ENCODE data around the gene HMGCLL1.

HMGCLL1 gene

GRCh38 chr6:55574556-55574955 is 4.4 kb downstream of the HMGCLL1 start:
- H3F3A ChIP-seq (ENCODE audit: low read depth) = no peaks in the 10 kb centered on the region
- H3K4me2 ChIP-seq (ENCODE audit: low read depth, low read length, poor library complexity, severe bottlenecking) = no peak overlapping the region
- H3K79me2 ChIP-seq (ENCODE audit: insufficient read depth, low read length) = no peaks in the 10 kb centered on the region
- no peak overlapping the region for H2AFZ ChIP-seq (ENCODE audit: low read length)
- TF ChIP-seq EZH2phosphoT487 (IDR thresholded peaks at IDR 0.05; ENCODE audit: borderline replicate concordance) (no peak), CTCF (conservative IDR thresholded peaks at IDR 0.05; ENCODE audit: low read length) (no peak)
- no peaks in the 10 kb centered on the region for H3K36me3 ChIP-seq (ENCODE audit: insufficient read depth, low read length)
- H3K4me1 ChIP-seq (ENCODE audit: insufficient read depth, low read length, poor library complexity, severe bottlenecking) = no peaks in the 10 kb centered on the region
- H4K20me1 ChIP-seq (ENCODE audit: insufficient read depth, low read length, poor library complexity, severe bottlenecking) = no peaks in the 10 kb centered on the region
- no peak overlapping the region for H3K9ac ChIP-seq (ENCODE audit: low read depth, low read length, poor library complexity, severe bottlenecking)
- H3K9me2 ChIP-seq (replicated peaks; ENCODE audit: low read depth, low read length) = no peaks in the 10 kb centered on the region
- no peaks in the 10 kb centered on the region for H3K9me3 ChIP-seq (ENCODE audit: insufficient read depth, low read depth, low read length)
- no peak overlapping the region for H3K4me3 ChIP-seq (ENCODE audit: low read length, poor library complexity, severe bottlenecking)
- no peaks in the 10 kb centered on the region for H3K27me3 ChIP-seq (ENCODE audit: insufficient read depth, low read length, poor library complexity, severe bottlenecking)

- TF ChIP-seq EZH2phosphoT487 (IDR thresholded peaks at IDR 0.05; ENCODE audit: borderline replicate concordance) (no peak), CTCF (conservative IDR thresholded peaks at IDR 0.05; ENCODE audit: low read length) (no peak)
- Histone ChIP-seq H3K4me1 (ENCODE audit: insufficient read depth, low read length, poor library complexity, severe bottlenecking) (no peaks in the 10 kb centered on the region), H3K27me3 (ENCODE audit: insufficient read depth, low read length, poor library complexity, severe bottlenecking) (no peaks in the 10 kb centered on the region), H3F3A (ENCODE audit: low read depth) (no peaks in the 10 kb centered on the region), H3K4me3 (ENCODE audit: low read length, poor library complexity, severe bottlenecking) (no peak overlapping the region), H3K36me3 (ENCODE audit: insufficient read depth, low read length) (no peaks in the 10 kb centered on the region), H4K20me1 (ENCODE audit: insufficient read depth, low read length, poor library complexity, severe bottlenecking) (no peaks in the 10 kb centered on the region), H3K9me3 (ENCODE audit: insufficient read depth, low read depth, low read length) (no peaks in the 10 kb centered on the region), H3K9ac (ENCODE audit: low read depth, low read length, poor library complexity, severe bottlenecking) (no peak overlapping the region), H2AFZ (ENCODE audit: low read length) (no peak overlapping the region), H3K4me2 (ENCODE audit: low read depth, low read length, poor library complexity, severe bottlenecking) (no peak overlapping the region), H3K9me2 (replicated peaks; ENCODE audit: low read depth, low read length) (no peaks in the 10 kb centered on the region), H3K79me2 (ENCODE audit: insufficient read depth, low read length) (no peaks in the 10 kb centered on the region)
These were observed 9.4 kb downstream of the HMGCLL1 start for GRCh38 chr6:55569638-55570037.

- Histone ChIP-seq H3K4me2 (ENCODE audit: low read depth, low read length, poor library complexity, severe bottlenecking) (no peak overlapping the region), H3K36me3 (ENCODE audit: insufficient read depth, low read length) (no peaks in the 10 kb centered on the region), H3K9ac (ENCODE audit: low read depth, low read length, poor library complexity, severe bottlenecking) (no peak overlapping the region), H3K9me2 (replicated peaks; ENCODE audit: low read depth, low read length) (no peaks in the 10 kb centered on the region), H3K4me1 (ENCODE audit: insufficient read depth, low read length, poor library complexity, severe bottlenecking) (no peaks in the 10 kb centered on the region), H4K20me1 (ENCODE audit: insufficient read depth, low read length, poor library complexity, severe bottlenecking) (no peaks in the 10 kb centered on the region), H3F3A (ENCODE audit: low read depth) (no peaks in the 10 kb centered on the region), H3K27me3 (ENCODE audit: insufficient read depth, low read length, poor library complexity, severe bottlenecking) (no peaks in the 10 kb centered on the region), H2AFZ (ENCODE audit: low read length) (no peak overlapping the region), H3K79me2 (ENCODE audit: insufficient read depth, low read length) (no peaks in the 10 kb centered on the region), H3K4me3 (ENCODE audit: low read length, poor library complexity, severe bottlenecking) (no peak overlapping the region), H3K9me3 (ENCODE audit: insufficient read depth, low read depth, low read length) (no peaks in the 10 kb centered on the region)
- no peak for TF ChIP-seq EZH2phosphoT487 (IDR thresholded peaks at IDR 0.05; ENCODE audit: borderline replicate concordance)
- TF ChIP-seq CTCF (conservative IDR thresholded peaks at IDR 0.05; ENCODE audit: low read length) = no peak
These were observed 10.1 kb downstream of the HMGCLL1 start for GRCh38 chr6:55568808-55569439.

Measured in Loucy (cell line).